ENCODE results near the gene FGFR2.

Gene FGFR2

GRCh38 chr10:121442086-121442935, 155.9 kb downstream of the FGFR2 start:
- no peak for DNase-seq

- DNase-seq, result no peak
Observed at GRCh38 chr10:121440461-121440860, 157.8 kb downstream of the FGFR2 start.

- no peak for DNase-seq
Observed at GRCh38 chr10:121438333-121438732, 159.9 kb downstream of the FGFR2 start.

DNA sequence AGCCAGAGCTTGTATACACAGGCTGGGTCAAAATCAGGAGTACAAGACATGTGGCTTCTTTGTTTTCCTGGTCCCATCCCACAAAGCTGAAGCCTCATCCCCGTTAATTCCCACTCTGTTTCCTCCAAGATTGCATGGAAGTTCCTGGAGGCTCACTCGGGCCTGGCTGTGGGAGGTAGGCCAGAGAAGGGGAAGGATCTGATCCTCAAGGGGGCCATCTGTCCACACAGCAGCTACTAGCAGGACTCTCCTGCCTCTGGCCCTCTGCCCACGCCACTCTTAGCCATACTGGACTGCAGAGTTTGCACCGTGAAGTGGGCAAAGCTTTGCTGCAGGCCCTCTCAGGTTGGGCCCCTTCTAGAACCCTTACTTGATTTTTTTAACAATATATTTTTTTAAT, 160.6 kb downstream of the FGFR2 start:
- DNase-seq, result no peak

GRCh38 chr10:121436630-121437341, 161.5 kb downstream of the FGFR2 start:
- DNase-seq, result no peak

- DNase-seq, result no peak
Observed at GRCh38 chr10:121436281-121436629, 162.0 kb downstream of the FGFR2 start.

DNA sequence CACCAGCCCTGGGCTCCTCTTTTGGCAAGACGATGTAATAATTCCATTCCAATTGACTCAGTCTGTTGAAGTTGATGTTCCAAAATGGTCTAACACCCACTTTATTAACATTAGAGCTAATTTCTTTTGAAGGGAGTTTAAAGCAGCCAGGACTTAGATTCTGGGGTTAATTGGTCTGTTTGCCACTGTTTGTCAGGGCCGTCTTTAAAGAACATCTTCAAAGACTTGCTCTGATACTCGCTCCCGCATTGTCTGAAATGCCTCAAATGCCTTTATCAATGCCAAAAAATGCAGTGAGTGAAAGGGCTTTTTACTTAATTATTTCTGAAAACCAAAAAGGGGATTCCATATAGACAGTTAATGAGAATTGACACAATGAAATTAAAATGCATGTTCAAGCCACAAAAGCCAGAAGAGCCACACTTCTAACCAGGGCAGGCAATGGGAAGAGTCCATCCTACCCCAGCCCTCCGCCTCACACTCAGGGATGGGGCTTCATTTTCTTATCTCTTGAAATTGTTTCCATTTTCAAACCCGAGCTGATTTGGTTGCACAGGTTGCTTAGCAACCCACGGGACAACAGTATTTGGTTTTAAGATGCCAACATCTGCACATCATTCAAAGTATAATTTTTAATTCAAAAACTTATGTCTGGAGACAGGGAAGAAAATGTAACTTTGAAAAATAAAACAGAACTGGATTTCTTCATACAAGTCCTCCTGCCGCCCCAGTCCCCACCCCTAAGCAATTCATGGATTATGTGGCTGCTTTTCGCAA, 163.0 kb downstream of the FGFR2 start:
- no peak for DNase-seq

- no peak for DNase-seq
Observed at GRCh38 chr10:121433965-121434364, 164.3 kb downstream of the FGFR2 start.

DNA sequence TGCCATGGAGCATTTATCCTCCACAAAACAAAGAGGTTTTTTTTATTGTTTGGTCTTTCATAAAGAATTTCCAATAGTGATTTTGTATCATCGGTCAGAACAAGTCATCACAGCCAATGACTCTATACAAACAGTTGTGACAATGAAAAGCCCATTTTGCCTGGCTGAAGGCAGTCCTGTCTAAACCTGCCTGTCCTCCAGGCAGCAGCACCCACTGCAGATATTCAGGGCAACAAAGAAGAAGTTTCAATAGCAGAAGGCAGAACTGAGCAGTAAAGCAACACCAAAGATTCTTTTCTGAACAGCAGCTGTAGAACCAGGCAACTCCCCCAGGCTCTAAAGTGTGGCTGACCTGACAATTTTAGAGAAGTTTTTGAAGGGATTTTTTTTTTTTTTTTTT, 169.4 kb downstream of the FGFR2 start:
- DNase-seq, result no peak

All from CD4-positive, alpha-beta T cell treated with Interleukin-4 for 4 hours (primary cell).